GM18873 (cell line): ENCODE results near the gene ADAMTS17.

Source experiments
- ATAC-seq: cut with Tn5 transposase; IDR thresholded peaks from one replicate; pipeline ENCODE4 v1.9.1; 2021; ENCODE audit warnings: mild to moderate bottlenecking, moderate library complexity, moderate number of reproducible peaks; ENCODE audit not compliant: unreplicated experiment, low FRiP score

ADAMTS17 gene

DNA sequence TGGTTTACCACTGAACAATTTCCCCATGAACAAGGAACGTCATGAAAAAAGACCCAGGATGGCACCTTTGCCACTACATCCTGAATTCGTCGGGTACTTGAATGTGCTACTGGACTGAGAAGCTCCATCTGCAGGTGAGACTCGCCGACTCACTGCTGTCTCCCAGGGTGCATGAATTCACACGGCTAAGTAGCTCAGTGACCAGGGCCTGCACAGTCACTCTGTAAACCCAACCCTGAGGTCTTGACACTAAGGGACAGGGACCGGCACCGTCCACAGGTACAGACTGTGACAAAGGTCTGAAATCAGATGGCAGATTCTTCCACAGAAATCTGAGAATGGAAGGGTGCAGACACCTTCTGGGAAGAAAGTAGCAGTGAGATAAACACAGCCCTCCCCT, 187.4 kb downstream of the ADAMTS17 start:
- ATAC-seq: no peak

- no peak for ATAC-seq
These were observed 189.3 kb downstream of the ADAMTS17 start for GRCh38 chr15:100152463-100152862.

GRCh38 chr15:100150906-100151305, 190.9 kb downstream of the ADAMTS17 start:
- ATAC-seq: no peak

DNA sequence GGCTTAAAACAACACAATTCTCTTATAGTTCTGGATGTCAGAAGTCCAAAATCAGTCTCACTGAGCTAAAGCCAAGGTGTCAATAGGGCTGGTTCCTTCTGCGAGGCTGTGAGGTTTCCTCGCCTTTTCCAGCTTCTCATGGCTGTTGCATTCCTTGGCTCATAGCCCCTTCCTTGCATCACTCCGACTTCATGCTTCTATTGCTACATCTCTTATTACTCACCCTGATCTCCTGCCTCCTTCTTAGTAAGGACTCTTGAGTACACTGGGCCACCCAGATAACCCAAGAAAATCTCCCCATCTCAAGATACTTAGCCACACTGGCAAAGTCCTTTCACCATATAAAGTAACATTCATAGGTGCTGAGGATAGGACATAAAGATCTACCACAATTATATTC, 193.9 kb downstream of the ADAMTS17 start:
- ATAC-seq: no peak

GRCh38 chr15:100143378-100143777, 198.4 kb downstream of the ADAMTS17 start:
- no peak for ATAC-seq

DNA sequence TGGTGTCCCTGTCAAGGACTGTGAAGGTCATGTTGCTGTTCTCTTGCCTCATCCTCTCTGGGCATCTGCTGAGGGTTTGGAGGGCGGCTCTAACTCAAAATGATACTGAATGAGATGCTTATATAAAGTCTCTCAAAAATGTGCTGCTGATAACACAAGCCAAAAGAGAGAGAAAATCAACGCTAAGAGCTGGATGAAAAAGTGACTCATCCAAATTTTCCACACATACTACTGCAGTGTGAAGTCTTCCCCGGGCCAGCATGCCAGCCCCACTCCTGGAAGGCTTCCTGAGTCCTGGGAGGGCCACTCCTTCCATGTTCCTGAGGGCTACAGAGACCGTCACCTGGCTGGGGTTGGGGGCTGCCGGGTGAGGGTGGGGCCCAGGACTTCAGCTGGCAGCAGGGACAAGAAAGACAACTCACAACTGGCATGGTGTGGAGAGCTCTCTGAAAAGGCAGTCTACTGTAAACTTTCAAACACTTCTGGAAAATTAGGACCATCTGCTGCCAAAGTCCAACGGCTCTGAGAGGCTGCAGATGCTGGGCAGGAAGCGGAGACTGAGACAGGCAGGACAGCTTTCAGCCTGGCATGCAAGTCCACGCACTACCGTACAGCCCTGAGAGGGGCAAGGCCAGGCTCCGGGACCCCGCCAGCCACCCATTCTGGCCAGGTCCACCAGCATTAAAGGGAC, 200.3 kb downstream of the ADAMTS17 start:
- no peak for ATAC-seq

GRCh38 chr15:100140527-100141308, 201.1 kb downstream of the ADAMTS17 start:
- no peak for ATAC-seq

DNA sequence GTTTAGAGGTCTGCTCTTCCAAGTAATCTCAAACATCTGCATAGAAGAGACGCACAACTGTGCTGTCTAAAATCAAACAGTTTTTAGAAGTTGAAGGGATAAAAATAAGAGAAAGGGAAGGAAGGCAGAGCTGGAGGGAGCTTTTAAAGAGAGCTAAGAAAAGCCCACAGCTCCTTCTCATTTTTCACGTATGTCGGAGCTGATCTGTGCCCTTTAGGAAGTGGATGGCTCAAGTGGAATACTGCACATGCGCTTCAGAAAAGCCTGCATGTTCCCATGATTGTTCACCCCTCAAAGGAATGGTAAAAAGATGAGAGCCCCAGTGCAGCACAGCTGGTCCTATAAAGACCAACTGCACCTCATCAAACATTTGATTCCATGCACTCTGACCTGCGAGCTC, 207.2 kb downstream of the ADAMTS17 start:
- ATAC-seq: no peak

DNA sequence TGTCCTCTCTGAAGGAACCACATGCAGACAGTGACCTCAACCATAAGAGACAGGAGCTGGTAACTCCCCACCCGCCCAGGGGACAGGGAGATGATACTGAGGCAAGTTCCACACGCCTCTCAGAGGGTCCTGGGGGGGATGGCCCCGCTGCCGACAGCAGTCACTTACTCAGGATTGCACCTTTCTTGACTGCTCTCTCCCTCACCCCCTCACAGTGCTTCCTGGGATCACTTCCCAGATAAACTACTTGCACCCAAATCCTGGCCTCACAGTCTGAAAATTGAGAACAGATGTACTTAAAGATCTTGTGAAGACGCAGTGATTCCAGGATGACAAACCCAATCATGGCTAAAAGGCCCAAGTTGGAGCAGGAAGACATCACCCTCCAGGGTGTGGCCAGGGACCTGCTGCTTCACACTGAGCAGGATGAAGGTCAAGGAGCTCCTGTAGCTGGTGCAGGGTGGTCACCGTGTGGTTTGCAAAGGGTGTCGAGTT, 207.6 kb downstream of the ADAMTS17 start:
- ATAC-seq: no peak

- no peak for ATAC-seq
These were observed 208.8 kb downstream of the ADAMTS17 start for GRCh38 chr15:100133001-100133400.

GRCh38 chr15:100132309-100132708, 209.5 kb downstream of the ADAMTS17 start:
- no peak for ATAC-seq

GRCh38 chr15:100131321-100132224, 210.2 kb downstream of the ADAMTS17 start:
- no peak for ATAC-seq

DNA sequence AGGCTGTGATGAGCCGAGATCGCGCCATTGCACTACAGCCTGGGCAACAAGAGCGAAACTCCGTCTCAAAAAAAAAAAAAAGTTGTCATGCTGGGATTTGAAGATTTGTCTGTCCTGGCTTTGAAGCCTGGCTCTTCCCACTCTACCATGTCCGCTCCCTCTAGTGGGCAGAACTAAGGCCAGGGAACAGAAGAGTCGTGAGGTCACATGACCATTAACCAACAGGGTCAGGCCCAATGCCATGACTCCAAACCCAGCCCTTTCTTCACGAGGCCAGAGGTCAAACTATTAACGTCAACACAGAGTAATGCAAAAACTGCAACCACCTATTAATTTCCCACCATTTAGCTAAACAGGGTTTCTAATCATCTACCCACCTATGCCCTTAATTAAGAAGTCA, 212.1 kb downstream of the ADAMTS17 start:
- ATAC-seq: no peak

DNA sequence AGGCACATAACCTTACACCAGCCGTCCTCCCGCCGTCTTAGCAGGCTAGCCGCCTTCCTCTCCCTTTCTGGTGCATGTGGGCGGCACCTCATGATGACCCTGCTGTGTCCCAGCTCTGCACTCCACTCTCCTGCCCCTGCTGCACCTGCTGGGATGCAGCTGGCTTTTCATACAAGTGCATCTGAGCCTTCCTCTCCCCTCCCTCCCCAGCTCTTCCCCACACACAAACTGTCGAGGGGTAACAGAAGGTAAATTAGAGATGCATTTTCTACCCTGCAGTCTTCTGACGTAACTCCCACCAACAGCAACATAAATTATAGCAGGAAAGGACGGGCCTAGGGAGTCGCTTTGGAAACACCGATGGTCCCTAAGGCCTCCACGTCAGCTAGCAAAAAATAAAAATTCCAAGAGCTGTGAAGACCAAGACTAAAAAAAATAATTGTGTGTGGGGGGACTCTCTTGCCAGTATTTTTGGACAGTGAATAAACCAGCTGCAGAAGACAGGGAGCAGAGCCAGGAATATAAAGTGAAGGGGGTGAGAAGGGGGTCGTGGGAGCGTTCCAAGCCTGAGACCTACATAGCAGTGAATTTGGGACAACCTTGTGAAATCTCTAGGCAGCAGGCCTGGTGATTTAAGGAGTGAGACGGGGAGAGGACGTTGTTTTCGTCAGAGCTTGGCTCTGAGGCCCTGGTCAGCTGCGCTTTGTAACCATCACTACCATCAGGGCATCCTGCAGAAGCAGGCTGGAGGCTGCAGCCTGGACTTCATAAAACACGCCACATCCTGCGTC, 216.2 kb downstream of the ADAMTS17 start:
- no peak for ATAC-seq

DNA sequence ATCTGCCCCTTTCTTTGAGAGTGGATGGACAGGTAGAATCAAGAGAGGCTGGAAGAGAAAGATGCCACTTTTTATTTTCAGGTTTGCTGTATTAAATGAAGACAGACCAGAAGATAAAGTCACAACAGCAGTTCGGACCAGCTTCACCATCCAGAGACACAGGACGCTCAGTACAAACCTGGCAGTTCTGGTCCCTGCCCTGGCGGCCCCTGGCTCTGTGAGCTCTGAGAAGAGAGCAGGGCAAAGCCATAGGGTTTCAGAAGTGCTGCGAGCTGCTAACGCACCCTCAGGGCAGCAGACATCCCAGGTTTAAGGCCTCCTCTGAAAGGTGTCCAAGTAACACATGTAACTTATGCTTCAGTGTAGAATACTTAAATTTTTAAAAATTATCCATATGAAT, 216.8 kb downstream of the ADAMTS17 start:
- no peak for ATAC-seq

DNA sequence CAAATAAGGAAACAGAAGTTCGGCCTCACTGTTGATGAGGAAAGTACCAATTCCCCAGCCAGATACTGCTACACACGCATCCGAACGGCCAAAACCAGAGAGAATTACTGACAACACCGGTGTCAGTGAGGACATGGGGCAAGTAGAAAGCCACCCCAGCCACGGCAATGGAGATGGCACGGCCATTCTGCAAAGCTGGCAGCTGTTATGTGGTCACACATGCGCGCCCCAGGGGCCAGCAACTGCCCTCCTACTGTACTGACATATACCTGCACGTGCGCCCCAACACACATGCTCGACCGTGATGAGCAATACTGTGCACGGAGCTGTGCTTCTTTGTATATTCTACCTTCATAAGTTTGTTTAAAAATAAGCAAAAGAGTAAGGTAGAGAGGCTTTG, 217.4 kb downstream of the ADAMTS17 start:
- no peak for ATAC-seq

DNA sequence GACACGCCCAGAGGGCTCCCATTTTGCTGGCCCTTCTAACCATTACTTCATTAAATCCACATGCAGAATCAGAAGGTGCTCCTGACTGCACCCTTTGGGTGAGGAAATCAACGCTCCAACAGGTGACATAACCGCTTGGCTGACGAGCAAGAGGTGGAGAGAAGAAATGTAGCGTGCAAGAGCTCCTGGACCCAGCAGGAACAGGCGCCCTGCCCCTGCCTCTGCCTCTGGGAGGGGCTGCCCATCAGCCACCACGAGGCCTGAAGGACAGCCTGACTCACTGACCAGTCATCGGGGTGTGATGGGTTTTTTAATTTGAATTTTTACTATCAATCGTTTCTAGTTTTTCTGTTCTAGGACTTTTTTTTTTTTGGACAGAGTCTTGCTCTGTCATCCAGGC, 218.2 kb downstream of the ADAMTS17 start:
- no peak for ATAC-seq

GRCh38 chr15:100121285-100121684, 220.5 kb downstream of the ADAMTS17 start:
- no peak for ATAC-seq

- no peak for ATAC-seq
These were observed 221.7 kb downstream of the ADAMTS17 start for GRCh38 chr15:100120111-100120510.

DNA sequence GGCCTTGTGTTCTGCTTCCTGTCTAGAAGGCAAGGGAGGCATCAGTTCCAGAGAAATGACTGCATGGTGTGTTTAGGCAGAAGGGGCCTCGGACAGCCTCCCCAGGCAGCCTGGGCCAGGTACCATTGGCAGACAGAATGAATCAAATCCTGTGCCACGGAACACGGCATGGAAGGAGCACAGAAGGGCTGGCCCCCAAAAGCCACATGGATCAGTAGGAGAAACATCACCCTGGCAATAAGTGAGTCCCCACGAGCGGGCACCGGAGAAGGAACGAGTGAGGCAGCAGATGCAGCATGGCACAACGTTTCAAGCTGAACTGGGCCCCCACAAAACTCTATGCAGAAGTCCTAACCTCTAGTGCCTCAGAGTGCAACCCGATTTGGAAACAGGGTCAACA, 223.2 kb downstream of the ADAMTS17 start:
- ATAC-seq: no peak
